Activated naive CD8-positive, alpha-beta T cell treated with anti-CD3 and anti-CD28 coated beads, Interleukin-2, amount 50 U/mL, for 24 hours (primary cell): ENCODE results near the gene ZNF521.
A peak's percentile ranks its signal among the peaks of the same experiment; 100 is the strongest.

Source experiments
- ATAC-seq: fragments of 150-1000 bp; cut with Tn5 transposase; one replicate; pipeline ENCODE4 v1.10.0; 2021
- DNase-seq: peaks from one replicate; pipeline ENCODE4 v3.0.0; 2021
- H3K27ac Mint-ChIP-seq: one replicate; pipeline ENCODE4 v1.8.0; 2021; ENCODE audit warnings: mild to moderate bottlenecking, mixed read lengths
- H3K27me3 Mint-ChIP-seq: one replicate; pipeline ENCODE4 v1.8.0; 2021; ENCODE audit warnings: mixed read lengths
- H3K36me3 Mint-ChIP-seq: one replicate; pipeline ENCODE4 v1.8.0; 2021; ENCODE audit warnings: low read depth, mixed read lengths
- H3K4me1 Mint-ChIP-seq: one replicate; pipeline ENCODE4 v1.8.0; 2021; ENCODE audit warnings: mixed read lengths
- H3K4me3 Mint-ChIP-seq: one replicate; pipeline ENCODE4 v1.8.0; 2021; ENCODE audit warnings: mild to moderate bottlenecking, moderate library complexity, mixed read lengths
- H3K9me3 Mint-ChIP-seq: one replicate; pipeline ENCODE4 v1.8.0; 2021; ENCODE audit warnings: mixed read lengths

ZNF521 gene

DNA sequence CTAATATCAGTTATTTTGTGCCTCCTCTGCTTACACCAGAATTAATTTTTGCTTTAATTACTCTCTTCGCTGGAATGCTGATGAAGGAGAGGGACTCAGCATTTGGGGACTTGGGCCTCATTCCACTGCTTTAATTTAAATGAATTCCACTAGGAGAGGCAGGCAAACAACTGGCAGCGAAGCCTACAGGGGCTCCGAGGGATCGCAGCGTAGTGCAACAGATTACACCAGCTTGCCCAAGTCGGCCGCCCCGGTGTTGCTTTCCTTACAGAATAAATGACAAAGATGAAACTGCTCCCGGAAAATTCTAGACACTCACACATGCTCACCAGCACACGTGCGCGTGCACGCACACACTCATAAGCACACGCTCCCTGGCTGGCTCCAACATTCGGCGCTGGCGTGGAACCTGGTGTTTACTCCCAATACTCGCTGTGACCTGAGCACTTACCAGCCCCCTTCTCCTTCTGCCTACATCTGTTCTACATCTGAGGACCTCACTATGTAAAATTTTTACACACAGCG, 175.4 kb downstream of the ZNF521 start:
- no peaks in the 10 kb centered on the region for H3K4me1 Mint-ChIP-seq
- ATAC-seq, result no peak

GRCh38 chr18:25175558-25176517, 176.1 kb downstream of the ZNF521 start:
- DNase-seq, result no peak
- no peak overlapping the region for H3K4me3 Mint-ChIP-seq
- H3K36me3 Mint-ChIP-seq, result no peaks in the 10 kb centered on the region
- H3K9me3 Mint-ChIP-seq, result no peaks in the 10 kb centered on the region
- no peaks in the 10 kb centered on the region for H3K4me1 Mint-ChIP-seq
- no peak for ATAC-seq
- H3K27ac Mint-ChIP-seq, result no peak overlapping the region
- H3K27me3 Mint-ChIP-seq, result peaks cover 2% of the 10 kb centered on the region

More for the DNA sequence above, 175.4 kb downstream of the ZNF521 start:
- Mint-ChIP-seq H3K36me3 (no peaks in the 10 kb centered on the region), H3K9me3 (no peaks in the 10 kb centered on the region), H3K27me3 (peaks cover 2% of the 10 kb centered on the region), H3K4me3 (no peak overlapping the region), H3K27ac (no peak overlapping the region)
- no peak for DNase-seq

DNA sequence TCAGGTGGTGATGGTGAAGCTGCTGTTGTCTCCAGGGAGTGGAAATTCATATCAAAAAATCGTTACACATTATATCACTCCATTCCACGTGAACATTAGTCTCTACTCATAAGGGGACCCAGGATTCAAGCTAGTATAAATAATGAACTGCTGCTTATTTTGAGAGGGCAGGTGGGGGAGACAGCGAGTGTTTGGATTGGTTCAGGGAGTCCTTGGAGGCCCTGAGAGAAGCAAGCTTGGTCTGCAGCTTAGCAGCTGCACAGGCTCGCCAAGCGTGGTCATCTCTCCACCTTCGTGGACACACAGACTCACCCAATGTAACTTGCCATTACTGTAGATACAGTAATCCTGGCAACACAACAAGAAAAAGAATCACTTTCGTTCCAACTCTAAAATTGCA, 177.6 kb downstream of the ZNF521 start:
- no peak for ATAC-seq
- no peak overlapping the region for H3K27ac Mint-ChIP-seq
- no peak for DNase-seq
- no peaks in the 10 kb centered on the region for H3K9me3 Mint-ChIP-seq
- peaks cover 2% of the 10 kb centered on the region for H3K27me3 Mint-ChIP-seq
- H3K36me3 Mint-ChIP-seq, result no peaks in the 10 kb centered on the region
- H3K4me1 Mint-ChIP-seq, result no peaks in the 10 kb centered on the region
- no peak overlapping the region for H3K4me3 Mint-ChIP-seq

DNA sequence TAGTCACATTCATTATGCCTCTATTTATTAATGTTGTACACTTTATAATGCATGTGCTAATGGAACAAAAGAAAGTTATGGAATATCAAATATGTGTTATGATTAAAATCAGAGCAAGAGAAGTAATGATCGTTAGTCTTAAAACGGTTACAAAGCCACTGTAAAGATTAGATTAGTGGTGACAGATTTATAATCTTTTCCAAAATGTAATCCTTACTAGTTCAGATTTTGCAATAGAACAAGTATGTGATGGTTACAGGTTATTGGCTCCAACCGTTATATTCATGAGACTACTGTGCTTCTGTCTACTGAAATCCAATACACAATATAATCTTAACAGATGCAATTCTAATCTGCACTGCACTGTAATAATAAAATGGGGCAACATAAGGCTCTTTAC, 180.6 kb downstream of the ZNF521 start:
- Mint-ChIP-seq H3K36me3 (no peaks in the 10 kb centered on the region), H3K27ac (no peak overlapping the region), H3K9me3 (no peaks in the 10 kb centered on the region), H3K4me1 (no peaks in the 10 kb centered on the region), H3K27me3 (no peaks in the 10 kb centered on the region), H3K4me3 (no peak overlapping the region)
- DNase-seq, result no peak
- ATAC-seq, result no peak

GRCh38 chr18:25170402-25170801, 181.6 kb downstream of the ZNF521 start:
- Mint-ChIP-seq H3K9me3 (no peaks in the 10 kb centered on the region), H3K4me3 (no peak overlapping the region), H3K27ac (no peak overlapping the region), H3K36me3 (no peaks in the 10 kb centered on the region), H3K27me3 (no peaks in the 10 kb centered on the region), H3K4me1 (peaks cover 4% of the 10 kb centered on the region)
- ATAC-seq (no peak), DNase-seq (no peak)

DNA sequence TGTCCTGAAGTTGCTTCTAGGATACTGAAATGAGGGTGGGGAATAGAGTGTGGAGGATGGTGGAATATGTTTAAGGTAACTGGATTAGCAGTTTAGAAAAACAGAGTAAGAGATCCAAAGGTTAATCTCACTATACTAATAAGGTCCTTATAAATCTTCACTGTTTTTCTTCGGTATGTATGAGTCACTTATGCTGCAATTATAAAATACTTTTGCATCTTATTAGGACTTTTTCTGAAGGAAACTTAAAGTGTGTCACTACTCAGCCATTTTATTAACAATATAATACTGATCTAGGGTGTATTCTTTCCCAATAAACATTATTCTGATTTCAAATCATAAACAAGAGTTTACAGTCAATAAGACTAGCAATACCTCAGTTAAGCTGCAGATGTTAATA, 182.3 kb downstream of the ZNF521 start:
- Mint-ChIP-seq H3K4me3 (no peak overlapping the region), H3K9me3 (no peaks in the 10 kb centered on the region), H3K27me3 (no peaks in the 10 kb centered on the region), H3K4me1 (peaks cover 10% of the 10 kb centered on the region), H3K36me3 (no peaks in the 10 kb centered on the region), H3K27ac (no peak overlapping the region)
- DNase-seq, result no peak
- ATAC-seq, result no peak

- Mint-ChIP-seq H3K4me3 (no peak overlapping the region), H3K4me1 (peaks cover 23% of the 10 kb centered on the region), H3K36me3 (no peaks in the 10 kb centered on the region), H3K27ac (no peak overlapping the region), H3K9me3 (no peaks in the 10 kb centered on the region), H3K27me3 (no peaks in the 10 kb centered on the region)
- ATAC-seq, result no peak
- DNase-seq, result no peak
Measured at GRCh38 chr18:25167612-25168410, 184.2 kb downstream of the ZNF521 start.

GRCh38 chr18:25166113-25166512, 185.9 kb downstream of the ZNF521 start:
- no peak for DNase-seq
- no peaks in the 10 kb centered on the region for H3K27me3 Mint-ChIP-seq
- H3K4me3 Mint-ChIP-seq, result no peak overlapping the region
- peaks cover 23% of the 10 kb centered on the region for H3K4me1 Mint-ChIP-seq
- ATAC-seq, result no peak
- no peaks in the 10 kb centered on the region for H3K9me3 Mint-ChIP-seq
- H3K27ac Mint-ChIP-seq, result no peak overlapping the region
- H3K36me3 Mint-ChIP-seq, result no peaks in the 10 kb centered on the region

GRCh38 chr18:25164848-25165811, 186.8 kb downstream of the ZNF521 start:
- Mint-ChIP-seq H3K4me3 (peak overlapping the region; percentile 45), H3K9me3 (no peaks in the 10 kb centered on the region), H3K27me3 (no peaks in the 10 kb centered on the region), H3K36me3 (no peaks in the 10 kb centered on the region), H3K27ac (no peak overlapping the region), H3K4me1 (peaks cover 23% of the 10 kb centered on the region)
- no peak for DNase-seq
- peak; percentile 59 for ATAC-seq

- DNase-seq (no peak), ATAC-seq (no peak)
- Mint-ChIP-seq H3K4me3 (peak overlapping the region; percentile 45), H3K27me3 (no peaks in the 10 kb centered on the region), H3K36me3 (no peaks in the 10 kb centered on the region), H3K4me1 (peaks cover 23% of the 10 kb centered on the region), H3K27ac (no peak overlapping the region), H3K9me3 (no peaks in the 10 kb centered on the region)
Measured at GRCh38 chr18:25164211-25164847, 187.6 kb downstream of the ZNF521 start.

DNA sequence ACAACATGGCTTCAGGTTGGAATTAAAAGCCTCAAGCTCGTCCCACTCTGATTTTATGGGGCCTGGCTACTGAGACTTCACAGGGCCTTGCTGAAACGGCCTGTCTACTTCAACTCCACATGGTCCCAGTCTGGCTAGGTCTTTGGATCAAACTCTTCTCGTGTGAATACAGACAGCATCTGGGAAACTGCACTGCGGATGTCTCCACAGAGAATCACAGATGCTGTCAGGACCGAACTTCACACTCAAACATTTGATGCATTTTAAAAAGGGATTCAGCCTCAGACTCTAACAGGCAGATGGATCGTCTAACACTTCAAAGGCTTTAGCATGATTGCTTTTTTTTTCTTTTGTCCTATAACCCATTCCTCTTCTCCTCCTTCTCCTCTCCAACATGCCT, 198.5 kb downstream of the ZNF521 start:
- no peak overlapping the region for H3K4me3 Mint-ChIP-seq
- no peak overlapping the region for H3K27ac Mint-ChIP-seq
- H3K4me1 Mint-ChIP-seq, result no peaks in the 10 kb centered on the region
- H3K36me3 Mint-ChIP-seq, result no peaks in the 10 kb centered on the region
- H3K27me3 Mint-ChIP-seq, result peaks cover 9% of the 10 kb centered on the region
- DNase-seq (no peak), ATAC-seq (no peak)
- H3K9me3 Mint-ChIP-seq, result peaks cover 8% of the 10 kb centered on the region

- no peaks in the 10 kb centered on the region for H3K36me3 Mint-ChIP-seq
- H3K27ac Mint-ChIP-seq, result no peak overlapping the region
- H3K9me3 Mint-ChIP-seq, result no peaks in the 10 kb centered on the region
- H3K4me3 Mint-ChIP-seq, result no peak overlapping the region
- DNase-seq (no peak), ATAC-seq (no peak)
- no peaks in the 10 kb centered on the region for H3K4me1 Mint-ChIP-seq
- no peaks in the 10 kb centered on the region for H3K27me3 Mint-ChIP-seq
Measured at GRCh38 chr18:25147877-25148488, 204.0 kb downstream of the ZNF521 start.

GRCh38 chr18:25146512-25146910, 205.5 kb downstream of the ZNF521 start:
- H3K36me3 Mint-ChIP-seq, result no peaks in the 10 kb centered on the region
- H3K4me1 Mint-ChIP-seq, result no peaks in the 10 kb centered on the region
- H3K27ac Mint-ChIP-seq, result no peak overlapping the region
- no peaks in the 10 kb centered on the region for H3K9me3 Mint-ChIP-seq
- no peaks in the 10 kb centered on the region for H3K27me3 Mint-ChIP-seq
- DNase-seq, result no peak
- no peak for ATAC-seq
- no peak overlapping the region for H3K4me3 Mint-ChIP-seq
